Activated CD4-positive, alpha-beta T cell treated with anti-CD3 and anti-CD28 coated beads, Interleukin-2, amount 50 U/mL, for 4 hours (primary cell): ENCODE data around the gene LRRC14B.

Experiments
- DNase-seq, 2 experiments: peaks; one replicate each; pipeline ENCODE4 v3.0.0-alpha.2; 2020

LRRC14B gene

GRCh38 chr5:191036-191948, at the start of gene LRRC14B:
Gene LRRC14B (plus strand): TSS chr5:191495. CDS start chr5:191539, 44 bp downstream.
- DNase-seq, result no peak

DNA sequence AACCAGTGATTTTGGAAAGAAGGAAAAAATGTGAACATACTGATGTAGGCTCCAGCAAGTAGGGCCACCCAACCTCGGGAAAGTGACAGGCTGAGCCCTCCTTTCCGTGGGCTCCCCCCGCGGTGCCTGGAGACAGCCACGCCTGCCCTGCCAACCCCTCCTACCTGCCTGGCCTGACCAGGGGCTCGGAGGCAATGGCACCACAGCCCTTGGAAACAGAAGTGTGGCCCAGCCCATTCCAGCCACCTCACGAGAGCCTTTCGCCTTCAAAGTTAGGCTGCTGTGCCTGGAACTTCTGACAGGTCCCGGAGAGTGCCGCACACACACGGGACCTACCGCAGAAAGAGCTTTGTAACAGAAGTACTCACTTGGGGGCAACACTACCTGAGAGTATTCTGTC, 49.5 kb upstream of the LRRC14B start:
- DNase-seq, result no peak

DNA sequence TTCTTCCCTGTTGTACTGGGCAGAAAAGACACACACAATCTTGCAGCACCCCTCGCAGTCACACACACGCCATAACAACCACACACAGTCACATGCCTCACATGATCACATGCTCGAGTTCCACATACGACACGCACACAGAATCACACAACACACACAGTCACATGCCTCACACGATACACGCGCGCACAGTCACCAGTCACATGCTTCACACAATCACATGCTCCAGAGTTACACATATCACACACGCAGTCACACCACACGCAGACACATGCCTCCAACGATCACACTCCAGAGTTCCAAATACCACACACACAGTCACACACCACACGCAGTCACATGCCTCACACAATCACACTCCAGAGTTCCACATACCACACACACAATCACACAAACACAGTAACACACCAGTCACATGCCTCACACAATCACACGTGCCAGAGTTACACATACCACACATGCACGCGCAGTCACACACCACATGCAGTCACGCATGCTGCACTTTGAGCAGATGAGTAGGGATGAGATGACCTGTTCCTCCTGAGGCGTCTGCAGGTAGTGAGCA, 49.0 kb upstream of the LRRC14B start:
- no peak for DNase-seq

DNA sequence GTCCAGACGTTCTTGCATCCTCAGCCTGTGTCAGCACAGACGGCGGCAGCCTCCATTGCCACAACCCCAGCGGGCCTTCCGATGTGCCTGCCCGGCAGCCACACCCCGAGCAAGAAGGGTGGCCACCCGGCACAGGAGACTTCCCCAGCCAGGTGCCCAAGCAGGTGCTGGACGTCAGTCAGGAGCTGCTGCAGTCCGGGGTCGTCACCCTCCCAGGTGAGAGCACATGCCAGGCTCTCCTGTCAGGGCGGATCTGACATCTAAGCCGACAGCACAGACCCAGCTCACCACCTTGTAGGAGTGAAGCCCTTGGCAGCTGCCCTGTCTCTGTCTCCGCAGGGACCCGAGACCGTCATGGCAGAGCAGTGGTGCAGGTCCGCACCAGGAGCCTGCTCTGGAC, 48.3 kb upstream of the LRRC14B start:
- DNase-seq, result no peak

DNA sequence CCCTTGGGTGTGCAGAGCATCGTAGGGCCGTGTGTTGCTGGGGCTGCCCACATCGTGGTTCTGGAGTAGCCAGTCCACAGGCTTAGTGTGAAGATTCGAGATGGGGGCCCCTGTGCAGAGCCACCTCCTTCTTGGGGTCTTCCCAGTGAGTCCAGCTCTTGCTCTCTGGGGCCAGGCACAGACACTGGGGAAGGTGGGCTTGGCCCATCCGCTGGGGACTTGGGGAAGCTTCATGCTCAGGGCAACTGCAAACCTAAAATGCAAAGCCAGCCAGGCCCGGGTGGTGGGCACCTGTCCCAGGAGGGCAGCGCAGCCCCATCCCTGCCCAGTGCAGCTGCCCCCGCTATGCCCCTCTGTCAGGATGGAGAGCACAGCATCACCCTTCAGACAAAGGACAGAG, 46.4 kb upstream of the LRRC14B start:
- no peak for DNase-seq

DNA sequence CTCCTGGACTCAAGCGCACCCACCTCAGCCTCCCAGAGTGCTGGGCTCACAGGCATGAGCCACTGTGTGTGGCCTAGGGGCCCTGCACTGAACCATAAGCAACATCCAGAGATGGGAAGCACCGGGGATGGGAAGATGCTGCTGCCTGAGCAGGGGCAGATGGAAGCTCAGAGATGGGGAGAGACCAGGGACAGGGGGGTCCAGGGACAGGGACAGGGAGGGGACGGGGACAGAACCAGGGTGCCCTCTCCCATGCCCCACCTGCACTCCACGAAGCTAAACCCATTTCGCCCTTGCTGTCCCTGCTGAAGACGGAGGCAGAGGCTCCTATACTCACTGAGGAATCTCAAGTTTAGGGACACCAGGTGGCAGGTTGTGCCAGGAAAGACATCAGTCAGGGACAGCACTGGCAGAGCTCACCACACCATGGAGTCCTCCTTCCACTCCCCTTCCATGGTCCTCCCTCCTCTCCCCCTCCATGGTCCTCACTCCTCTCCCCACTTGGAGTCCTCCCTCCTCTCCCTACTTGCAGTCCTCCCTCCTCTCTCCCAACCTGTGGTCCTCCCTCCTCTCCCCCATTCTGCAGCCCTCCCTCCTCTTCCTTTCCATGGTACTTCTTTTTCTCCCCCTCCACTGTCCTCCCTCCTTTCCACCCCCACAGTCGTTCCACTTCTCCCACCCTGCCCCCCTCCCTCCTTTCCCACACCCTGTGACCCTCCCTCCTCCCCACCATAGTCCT, 45.5 kb upstream of the LRRC14B start:
- no peak for DNase-seq

DNA sequence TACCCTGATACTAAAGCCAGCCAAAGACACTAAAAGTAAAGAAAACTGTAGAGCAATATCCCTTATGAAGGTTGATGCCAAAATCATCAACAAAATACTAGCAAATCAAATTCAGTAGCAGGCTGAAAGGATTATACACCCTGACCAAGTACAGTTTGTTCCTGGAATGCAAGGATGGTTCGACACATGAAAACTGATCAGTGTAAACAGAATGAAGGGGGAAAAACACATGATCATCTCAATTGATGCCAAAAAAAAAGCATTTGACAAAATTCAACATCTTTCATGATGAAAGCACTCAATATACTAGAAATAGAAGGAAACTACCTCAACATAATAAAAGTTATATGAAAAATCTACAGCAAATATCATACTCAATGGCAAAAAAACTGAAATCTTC, 43.5 kb upstream of the LRRC14B start:
- no peak for DNase-seq

GRCh38 chr5:149745-150485, 41.4 kb upstream of the LRRC14B start:
- no peak for DNase-seq

GRCh38 chr5:150746-151145, 40.5 kb upstream of the LRRC14B start:
- no peak for DNase-seq

GRCh38 chr5:152077-152476, 39.2 kb upstream of the LRRC14B start:
- DNase-seq, result no peak

DNA sequence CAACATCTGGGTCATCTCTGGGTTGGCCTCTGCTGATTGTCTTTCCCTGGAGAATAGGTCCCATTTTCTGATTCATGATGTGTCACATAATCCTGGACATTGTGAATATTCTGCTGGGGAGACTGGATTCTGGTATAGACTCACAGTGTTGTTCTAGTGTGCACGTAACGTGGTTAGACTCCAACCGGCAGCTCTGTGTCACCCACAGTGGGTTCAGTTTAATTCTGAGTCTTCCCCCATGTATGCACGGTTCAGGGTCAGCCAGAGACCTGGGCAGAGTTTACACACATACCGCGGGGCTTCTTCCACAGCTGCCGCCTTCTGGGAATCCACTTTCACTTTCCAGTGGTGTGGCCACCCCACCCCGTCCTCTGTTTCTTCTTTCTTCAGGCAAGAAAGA, 38.0 kb upstream of the LRRC14B start:
- no peak for DNase-seq

DNA sequence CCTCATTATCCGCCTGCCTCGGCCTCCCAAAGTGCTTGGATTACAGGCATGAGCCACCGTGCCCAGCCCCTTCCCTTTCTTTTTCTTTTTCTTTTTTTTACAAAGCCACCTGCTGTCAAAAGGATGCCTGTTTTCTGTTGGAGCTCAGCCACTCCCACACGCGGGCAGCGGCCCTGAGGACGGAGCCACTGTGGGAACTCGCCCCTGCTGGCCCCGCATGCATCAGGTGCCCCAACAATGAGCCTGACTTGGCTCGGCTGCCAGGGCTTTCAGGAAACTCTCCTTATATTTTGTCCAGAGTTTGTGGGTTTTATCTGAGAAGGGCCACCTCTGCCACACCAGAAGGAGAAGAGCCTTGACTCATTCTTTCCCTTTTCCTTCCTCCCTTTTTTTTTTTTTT, 37.1 kb upstream of the LRRC14B start:
- DNase-seq, result no peak

GRCh38 chr5:154826-155225, 36.5 kb upstream of the LRRC14B start:
- no peak for DNase-seq

DNA sequence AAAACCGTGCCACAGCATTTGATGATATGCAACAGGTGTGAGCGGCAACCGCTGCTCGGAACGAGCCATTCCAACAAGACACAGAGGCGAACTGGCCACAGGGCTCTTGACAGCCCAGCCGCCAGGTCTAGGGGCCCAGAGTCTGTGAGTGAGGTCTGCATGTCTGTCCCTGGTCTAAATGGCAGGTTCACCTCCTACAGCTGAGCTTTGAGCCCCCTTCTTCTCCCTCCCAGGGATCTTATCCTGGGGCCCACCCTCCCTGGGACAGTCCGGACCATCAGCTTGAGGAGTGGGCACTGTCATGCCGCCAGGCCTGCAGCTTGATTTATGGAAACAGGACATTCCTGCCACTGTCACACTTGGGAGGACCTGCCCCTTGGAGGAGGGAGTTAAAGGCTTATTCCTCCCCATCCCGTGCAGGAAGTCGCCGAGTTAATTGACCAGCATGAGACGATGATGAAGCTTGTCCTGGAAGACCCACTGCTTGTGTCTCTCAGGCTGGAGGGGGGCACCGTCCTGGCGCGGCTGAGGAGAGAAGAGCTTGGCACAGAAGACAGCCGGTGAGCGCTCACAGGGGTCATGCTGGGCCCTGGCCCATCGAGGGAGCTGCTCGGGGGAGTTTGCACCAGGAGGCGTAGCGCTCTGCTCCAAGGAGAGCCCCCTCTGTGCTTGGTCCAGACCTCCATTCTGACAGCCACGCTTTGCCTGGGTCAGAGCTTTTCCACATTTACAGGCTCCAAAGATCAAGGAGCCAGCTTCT, 35.5 kb upstream of the LRRC14B start:
- DNase-seq, result no peak

- DNase-seq, result no peak
These were observed 34.8 kb upstream of the LRRC14B start for GRCh38 chr5:156411-157072.

DNA sequence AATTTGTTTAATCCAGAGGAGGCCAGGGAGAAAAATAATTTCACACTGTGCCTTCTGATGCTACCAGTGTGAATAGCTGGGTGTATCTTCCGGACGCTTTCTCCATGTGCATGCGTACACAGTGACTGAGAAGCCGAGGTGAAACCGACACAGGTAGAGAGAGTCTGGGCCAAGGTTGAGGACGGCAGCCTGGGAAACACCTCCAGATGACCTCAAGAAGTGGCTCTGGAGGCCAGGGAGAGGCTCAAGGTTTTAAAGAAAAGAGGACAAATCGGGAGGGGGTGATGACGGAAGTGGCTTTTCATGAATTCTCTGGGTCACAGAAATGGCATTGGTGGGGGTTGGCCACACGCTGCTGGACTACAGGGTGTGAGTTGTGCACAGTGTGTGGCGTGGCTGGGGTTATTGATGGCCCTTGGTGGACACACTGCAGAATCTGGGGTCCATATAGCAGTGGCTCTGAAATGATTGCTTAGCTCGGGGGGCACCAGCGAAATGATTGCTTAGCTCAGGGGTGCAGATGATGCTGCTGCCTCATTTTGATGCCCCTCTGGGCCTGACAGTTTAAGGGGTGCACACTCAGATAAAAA, 34.1 kb upstream of the LRRC14B start:
- DNase-seq, result no peak

GRCh38 chr5:157801-158200, 33.5 kb upstream of the LRRC14B start:
- no peak for DNase-seq

DNA sequence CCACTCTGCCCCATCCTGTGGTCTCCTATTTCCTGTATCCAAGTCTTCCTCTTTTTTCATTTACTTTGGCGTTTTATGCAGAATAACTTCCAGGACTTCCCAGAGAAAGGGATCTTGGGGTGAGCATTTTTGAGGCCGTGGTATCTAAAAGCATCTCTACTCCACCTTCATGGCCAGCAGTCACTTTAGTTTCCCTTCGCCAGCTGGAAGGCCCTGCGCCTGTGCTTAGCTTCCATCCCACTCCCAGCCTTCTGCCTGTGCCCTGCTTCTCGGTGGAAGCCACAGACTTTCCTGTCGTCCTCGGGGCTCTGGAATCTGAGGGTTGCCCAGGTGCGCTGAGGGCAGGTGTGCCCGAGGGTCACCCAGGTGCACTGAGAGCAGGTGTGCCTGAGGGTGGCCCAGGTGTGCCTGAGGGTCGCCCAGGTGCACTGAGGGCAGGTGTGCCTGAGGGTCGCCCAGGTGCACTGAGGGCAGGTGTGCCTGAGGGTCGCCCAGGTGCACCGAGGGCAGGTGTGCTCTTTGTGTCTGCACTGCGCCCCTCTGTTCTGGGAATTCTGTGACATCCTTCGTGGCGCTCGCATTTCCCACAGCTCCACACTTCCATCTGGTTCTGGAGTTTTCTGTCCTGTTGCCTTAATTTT, 32.4 kb upstream of the LRRC14B start:
- DNase-seq, result no peak

GRCh38 chr5:159448-160172, 31.7 kb upstream of the LRRC14B start:
- DNase-seq, result no peak

GRCh38 chr5:160173-160510, 31.2 kb upstream of the LRRC14B start:
- DNase-seq, result no peak
